SHP77 (cell line): ENCODE measurements around the gene FBXO41.

Source experiments
- DNase-seq, 2 experiments: peaks; one replicate each; lab custom pipeline; 2025; lab: John Stamatoyannopoulos, UW

Gene FBXO41

GRCh38 chr2:73290049-73290839, 6.0 kb upstream of the FBXO41 start:
- DNase-seq, result peak; percentile 43 to 80

- no peak for DNase-seq
These were observed 5.0 kb upstream of the FBXO41 start for GRCh38 chr2:73289304-73289703.

- no peak for DNase-seq
These were observed 1.9 kb upstream of the FBXO41 start for GRCh38 chr2:73286134-73286655.

GRCh38 chr2:73285159-73285739, 971 bp upstream of the FBXO41 start:
- DNase-seq, result no peak

- DNase-seq, result peak in 1 of 2 experiments; percentile 21
These were observed 558 bp downstream of the FBXO41 start for GRCh38 chr2:73283545-73284295.

GRCh38 chr2:73282924-73283544, 1.2 kb downstream of the FBXO41 start:
- DNase-seq, result no peak

GRCh38 chr2:73281244-73281643, 3.0 kb downstream of the FBXO41 start:
- no peak for DNase-seq

GRCh38 chr2:73279852-73280251, 4.4 kb downstream of the FBXO41 start:
- no peak for DNase-seq

GRCh38 chr2:73272270-73272669, 12.0 kb downstream of the FBXO41 start:
- no peak for DNase-seq

GRCh38 chr2:73269686-73270465, 14.4 kb downstream of the FBXO41 start:
- peak in 1 of 2 experiments; percentile 42 for DNase-seq

GRCh38 chr2:73268830-73269685, 15.2 kb downstream of the FBXO41 start:
- DNase-seq, result peak; percentile 71 to 89

GRCh38 chr2:73268366-73268829, 15.9 kb downstream of the FBXO41 start:
- DNase-seq, result peak in 1 of 2 experiments; percentile 61

- no peak for DNase-seq
These were observed 17.3 kb downstream of the FBXO41 start for GRCh38 chr2:73267008-73267407.

- DNase-seq, result peak; percentile 54 to 81
These were observed 18.0 kb downstream of the FBXO41 start for GRCh38 chr2:73266061-73266901.

GRCh38 chr2:73265298-73266060, 18.8 kb downstream of the FBXO41 start:
- no peak for DNase-seq

GRCh38 chr2:73264783-73265182, 19.5 kb downstream of the FBXO41 start:
- DNase-seq, result no peak

- DNase-seq, result no peak
These were observed 20.0 kb downstream of the FBXO41 start for GRCh38 chr2:73264332-73264606.

GRCh38 chr2:73263540-73264331, 20.5 kb downstream of the FBXO41 start:
- no peak for DNase-seq
